ENCODE data around the gene TMEM203. TPM values are rescaled to one million over a fixed set of nuclear protein-coding genes. Genes with fewer than 3 reads are reported as not detected.

Gene TMEM203
- polyA plus RNA-seq, 4 donors = 44.6 to 49.8 (median 47.4) TPM

- DNase-seq (ENCODE audit: low read depth in 4 of 4, low spot score in 3 of 4) = no peak
Observed at GRCh38 chr9:137230705-137231371, 25.4 kb upstream of the TMEM203 start, which contains the start of gene SLC34A3. SLC34A3 (plus strand) TSS chr9:137230901; CDS start chr9:137231703, 802 bp downstream.

GRCh38 chr9:137229903-137230704 is 24.7 kb upstream of the TMEM203 start:
- DNase-seq (ENCODE audit: low read depth in 4 of 4, low spot score in 3 of 4) = no peak

- no peak for DNase-seq (ENCODE audit: low read depth in 4 of 4, low spot score in 3 of 4)
Observed at GRCh38 chr9:137228968-137229896, 23.8 kb upstream of the TMEM203 start.

GRCh38 chr9:137228506-137228967 is 23.1 kb upstream of the TMEM203 start:
- no peak for DNase-seq (ENCODE audit: low read depth in 4 of 4, low spot score in 3 of 4)

- DNase-seq (ENCODE audit: low read depth in 4 of 4, low spot score in 3 of 4) = no peak
Observed at GRCh38 chr9:137227853-137228505, 22.5 kb upstream of the TMEM203 start.

GRCh38 chr9:137227054-137227852 is 21.8 kb upstream of the TMEM203 start, which contains the start of gene RNF224:
RNF224 (plus strand) TSS chr9:137227502; CDS start chr9:137228336, 834 bp downstream.
- DNase-seq (ENCODE audit: low read depth in 4 of 4, low spot score in 3 of 4) = peak in 1 of 4 donors; percentile 49

GRCh38 chr9:137226338-137227053 is 21.0 kb upstream of the TMEM203 start:
- no peak for DNase-seq (ENCODE audit: low read depth in 4 of 4, low spot score in 3 of 4)

GRCh38 chr9:137225699-137226331 is 20.4 kb upstream of the TMEM203 start:
- DNase-seq (ENCODE audit: low read depth in 4 of 4, low spot score in 3 of 4) = no peak

GRCh38 chr9:137224830-137225694 is 19.6 kb upstream of the TMEM203 start, which contains the start of gene CYSRT1:
CYSRT1 (plus strand) TSS chr9:137225174; CDS start chr9:137225622, 448 bp downstream.
- no peak for DNase-seq (ENCODE audit: low read depth in 4 of 4, low spot score in 3 of 4)

GRCh38 chr9:137223078-137223970 is 17.9 kb upstream of the TMEM203 start:
- DNase-seq (ENCODE audit: low read depth in 4 of 4, low spot score in 3 of 4) = peak; percentile 91 to 95 (median 94)

- no peak for DNase-seq (ENCODE audit: low read depth in 4 of 4, low spot score in 3 of 4)
Observed at GRCh38 chr9:137222190-137223077, 17.0 kb upstream of the TMEM203 start, which contains the start of gene RNF208. RNF208 (minus strand) TSS chr9:137222240; CDS start chr9:137221212, 1,028 bp downstream.

- DNase-seq (ENCODE audit: low read depth in 4 of 4, low spot score in 3 of 4) = no peak
Observed at GRCh38 chr9:137221506-137222111, 16.2 kb upstream of the TMEM203 start.

- DNase-seq (ENCODE audit: low read depth in 4 of 4, low spot score in 3 of 4) = no peak
Observed at GRCh38 chr9:137221095-137221505, 15.7 kb upstream of the TMEM203 start.

- DNase-seq (ENCODE audit: low read depth in 4 of 4, low spot score in 3 of 4) = no peak
Observed at GRCh38 chr9:137220317-137221094, 15.1 kb upstream of the TMEM203 start.
